ENCODE data around the gene ZNF316.

DNA sequence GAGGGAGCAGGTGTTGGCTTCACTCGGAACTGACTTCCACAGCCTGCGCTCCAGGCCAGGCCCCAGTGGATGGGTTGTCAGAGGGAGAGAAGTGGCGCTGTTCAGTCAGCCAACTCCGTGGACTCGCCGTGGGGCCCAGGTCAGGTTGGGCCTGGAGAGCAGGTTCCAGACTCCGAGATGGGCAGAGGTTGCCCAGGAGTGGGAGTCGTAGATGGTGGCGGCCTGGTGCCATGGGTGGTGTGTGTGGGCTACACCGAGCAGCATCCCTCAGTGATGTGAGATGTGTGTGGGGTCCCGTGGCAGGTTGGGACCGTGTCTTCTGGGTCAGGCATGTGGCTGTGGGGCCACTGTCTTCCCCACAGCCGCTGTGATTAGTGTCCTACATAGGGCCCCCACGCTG is 10.4 kb downstream of the ZNF316 start:
- TF ChIP-seq, protein P1, sequence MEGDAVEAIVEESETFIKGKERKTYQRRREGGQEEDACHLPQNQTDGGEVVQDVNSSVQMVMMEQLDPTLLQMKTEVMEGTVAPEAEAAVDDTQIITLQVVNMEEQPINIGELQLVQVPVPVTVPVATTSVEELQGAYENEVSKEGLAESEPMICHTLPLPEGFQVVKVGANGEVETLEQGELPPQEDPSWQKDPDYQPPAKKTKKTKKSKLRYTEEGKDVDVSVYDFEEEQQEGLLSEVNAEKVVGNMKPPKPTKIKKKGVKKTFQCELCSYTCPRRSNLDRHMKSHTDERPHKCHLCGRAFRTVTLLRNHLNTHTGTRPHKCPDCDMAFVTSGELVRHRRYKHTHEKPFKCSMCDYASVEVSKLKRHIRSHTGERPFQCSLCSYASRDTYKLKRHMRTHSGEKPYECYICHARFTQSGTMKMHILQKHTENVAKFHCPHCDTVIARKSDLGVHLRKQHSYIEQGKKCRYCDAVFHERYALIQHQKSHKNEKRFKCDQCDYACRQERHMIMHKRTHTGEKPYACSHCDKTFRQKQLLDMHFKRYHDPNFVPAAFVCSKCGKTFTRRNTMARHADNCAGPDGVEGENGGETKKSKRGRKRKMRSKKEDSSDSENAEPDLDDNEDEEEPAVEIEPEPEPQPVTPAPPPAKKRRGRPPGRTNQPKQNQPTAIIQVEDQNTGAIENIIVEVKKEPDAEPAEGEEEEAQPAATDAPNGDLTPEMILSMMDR (IDR thresholded peaks at IDR 0.05 in 8 of 11, conservative IDR thresholded peaks at IDR 0.05 in 3 of 11): no peak
- no peak for TF ChIP-seq POLR2AphosphoS5 (IDR thresholded peaks at IDR 0.05)

Measured in spleen (tissue), 7 donors.